Measurements from ENCODE around the gene CACHD1.

The CACHD1 gene

GRCh38 chr1:64645735-64646134 is 175.8 kb downstream of the CACHD1 start:
- no peak for DNase-seq (ENCODE audit: extremely low read depth in 1 of 2, low read depth in 1 of 2)

GRCh38 chr1:64650411-64650810 is 180.5 kb downstream of the CACHD1 start:
- no peak for DNase-seq (ENCODE audit: extremely low read depth in 1 of 2, low read depth in 1 of 2)

- DNase-seq (ENCODE audit: extremely low read depth in 1 of 2, low read depth in 1 of 2), result no peak
Measured at GRCh38 chr1:64651841-64652240, 181.9 kb downstream of the CACHD1 start.

- DNase-seq (ENCODE audit: extremely low read depth in 1 of 2, low read depth in 1 of 2), result no peak
Measured at GRCh38 chr1:64653466-64653865, 183.5 kb downstream of the CACHD1 start.

- DNase-seq (ENCODE audit: extremely low read depth in 1 of 2, low read depth in 1 of 2), result no peak
Measured at GRCh38 chr1:64654519-64655341, 184.8 kb downstream of the CACHD1 start.

- no peak for DNase-seq (ENCODE audit: extremely low read depth in 1 of 2, low read depth in 1 of 2)
Measured at GRCh38 chr1:64655861-64656260, 185.9 kb downstream of the CACHD1 start.

GRCh38 chr1:64659478-64660138 is 189.7 kb downstream of the CACHD1 start:
- DNase-seq (ENCODE audit: extremely low read depth in 1 of 2, low read depth in 1 of 2), result no peak

GRCh38 chr1:64663668-64664067 is 193.7 kb downstream of the CACHD1 start:
- DNase-seq (ENCODE audit: extremely low read depth in 1 of 2, low read depth in 1 of 2), result no peak

- DNase-seq (ENCODE audit: extremely low read depth in 1 of 2, low read depth in 1 of 2), result no peak
Measured at GRCh38 chr1:64664299-64664698, 194.4 kb downstream of the CACHD1 start.

GRCh38 chr1:64669098-64669675 is 199.3 kb downstream of the CACHD1 start:
- no peak for DNase-seq (ENCODE audit: extremely low read depth in 1 of 2, low read depth in 1 of 2)

GRCh38 chr1:64675718-64676345 is 205.9 kb downstream of the CACHD1 start:
- DNase-seq (ENCODE audit: extremely low read depth in 1 of 2, low read depth in 1 of 2), result no peak

- DNase-seq (ENCODE audit: extremely low read depth in 1 of 2, low read depth in 1 of 2), result no peak
Measured at GRCh38 chr1:64676386-64676785, 206.5 kb downstream of the CACHD1 start.

GRCh38 chr1:64677532-64677931 is 207.6 kb downstream of the CACHD1 start:
- DNase-seq (ENCODE audit: extremely low read depth in 1 of 2, low read depth in 1 of 2), result no peak

- DNase-seq (ENCODE audit: extremely low read depth in 1 of 2, low read depth in 1 of 2), result no peak
Measured at GRCh38 chr1:64678366-64678765, 208.4 kb downstream of the CACHD1 start.

- no peak for DNase-seq (ENCODE audit: extremely low read depth in 1 of 2, low read depth in 1 of 2)
Measured at GRCh38 chr1:64679177-64679576, 209.2 kb downstream of the CACHD1 start.

- no peak for DNase-seq (ENCODE audit: extremely low read depth in 1 of 2, low read depth in 1 of 2)
Measured at GRCh38 chr1:64680599-64680998, 210.7 kb downstream of the CACHD1 start.

- DNase-seq (ENCODE audit: extremely low read depth in 1 of 2, low read depth in 1 of 2), result no peak
Measured at GRCh38 chr1:64681043-64681442, 211.1 kb downstream of the CACHD1 start.

- DNase-seq (ENCODE audit: extremely low read depth in 1 of 2, low read depth in 1 of 2), result no peak
Measured at GRCh38 chr1:64683419-64683818, 213.5 kb downstream of the CACHD1 start.

- no peak for DNase-seq (ENCODE audit: extremely low read depth in 1 of 2, low read depth in 1 of 2)
Measured at GRCh38 chr1:64685217-64685616, 215.3 kb downstream of the CACHD1 start.

GRCh38 chr1:64685765-64686341 is 215.9 kb downstream of the CACHD1 start:
- no peak for DNase-seq (ENCODE audit: extremely low read depth in 1 of 2, low read depth in 1 of 2)
